CD8-positive, alpha-beta memory T cell (primary cell): ENCODE data around the gene LCORL. TPM values are rescaled to one million over a fixed set of nuclear protein-coding genes. Genes with fewer than 3 reads are reported as not detected.
"Not testable (repeated sequence)": the region's sequence is repeated elsewhere in the genome, so short reads cannot be mapped to it uniquely, and the experiment has no call there.

ENCODE experiments used
- CTCF ChIA-PET: fragments of 350-600 bp; sonication (Branson Sonifier 250); formaldehyde crosslinking; loops from one replicate; lab custom pipeline; 2021; ENCODE audit warnings: antibody characterized with exemption; lab: Charles Lee
- POLR2A ChIA-PET: fragments of 350-600 bp; sonication (Branson Sonifier 250); formaldehyde crosslinking; loops from one replicate; lab custom pipeline; 2021; ENCODE audit warnings: antibody characterized with exemption; lab: Charles Lee
- DNase-seq, 5 donors: peaks; one replicate each; pipeline versions ENCODE4 v3.0.0 to v3.0.0-alpha.2; 2020 to 2022; ENCODE audit warnings: mixed read lengths in 1 of 5
- H3K27ac ChIP-seq: one replicate; pipeline ENCODE4 v1.7.0; 2013; ENCODE audit warnings: low read depth, mild to moderate bottlenecking, low read length, moderate library complexity
- H3K27me3 ChIP-seq: 2 replicates; pipeline ENCODE4 v1.7.0; 2013; ENCODE audit warnings: low read length, mild to moderate bottlenecking; ENCODE audit not compliant: insufficient read depth, poor library complexity, severe bottlenecking
- H3K36me3 ChIP-seq: 2 replicates; pipeline ENCODE4 v1.7.0; 2013; ENCODE audit warnings: mild to moderate bottlenecking, low read length, moderate library complexity; ENCODE audit not compliant: insufficient read depth
- H3K4me1 ChIP-seq: 2 replicates; pipeline ENCODE4 v1.7.0; 2013; ENCODE audit warnings: mild to moderate bottlenecking, low read length, moderate library complexity; ENCODE audit not compliant: insufficient read depth
- H3K4me3 ChIP-seq: 2 replicates; pipeline ENCODE4 v1.7.0; 2013; ENCODE audit warnings: mild to moderate bottlenecking, low read length
- H3K9me3 ChIP-seq: 2 replicates; pipeline ENCODE4 v1.7.0; 2013; ENCODE audit warnings: mild to moderate bottlenecking, low read length
- H3K27ac Mint-ChIP-seq, 8 donors: one replicate each; pipeline ENCODE4 v1.8.0; 2020 to 2021; ENCODE audit warnings: mixed read lengths in 8 of 8, mild to moderate bottlenecking in 6 of 8, inconsistent platforms in 3 of 8, moderate library complexity in 3 of 8
- H3K27me3 Mint-ChIP-seq, 2 donors: one replicate each; pipeline ENCODE4 v1.8.0; 2020 to 2021; ENCODE audit warnings: mixed read lengths in 2 of 2, mild to moderate bottlenecking in 1 of 2, moderate library complexity in 1 of 2
- H3K36me3 Mint-ChIP-seq, 3 donors: one replicate each; pipeline ENCODE4 v1.8.0; 2020 to 2021; ENCODE audit warnings: mixed read lengths in 3 of 3, inconsistent platforms in 1 of 3, mild to moderate bottlenecking in 1 of 3
- H3K4me1 Mint-ChIP-seq, 3 donors: one replicate each; pipeline ENCODE4 v1.8.0; 2020 to 2021; ENCODE audit warnings: mixed read lengths in 3 of 3, inconsistent platforms in 1 of 3, mild to moderate bottlenecking in 1 of 3
- H3K4me3 Mint-ChIP-seq, 7 donors: one replicate each; pipeline ENCODE4 v1.8.0; 2020 to 2021; ENCODE audit warnings: mixed read lengths in 7 of 7, mild to moderate bottlenecking in 6 of 7, moderate library complexity in 4 of 7, inconsistent platforms in 2 of 7
- H3K9me3 Mint-ChIP-seq, 5 donors: one replicate each; pipeline ENCODE4 v1.8.0; 2020 to 2022; ENCODE audit warnings: mixed read lengths in 5 of 5, mild to moderate bottlenecking in 3 of 5, moderate library complexity in 2 of 5, inconsistent platforms in 1 of 5
- polyA plus RNA-seq: library from polyadenylated mRNA; unstranded; fragments of 300-500 nt; fragmentation: Illumina TruSeq; gene quantifications from one replicate; pipeline ENCODE4 v1.2.3, GENCODE V29; 2021
- total RNA-seq, 2 experiments: library from RNA; stranded (reverse); gene quantifications; one replicate each; pipeline ENCODE4 v1.2.3, GENCODE V29; 2021

Gene LCORL
- total and polyA plus RNA-seq, 3 experiments from 2014 or later = 6.9 to 9.1 (median 7.2) TPM

DNA sequence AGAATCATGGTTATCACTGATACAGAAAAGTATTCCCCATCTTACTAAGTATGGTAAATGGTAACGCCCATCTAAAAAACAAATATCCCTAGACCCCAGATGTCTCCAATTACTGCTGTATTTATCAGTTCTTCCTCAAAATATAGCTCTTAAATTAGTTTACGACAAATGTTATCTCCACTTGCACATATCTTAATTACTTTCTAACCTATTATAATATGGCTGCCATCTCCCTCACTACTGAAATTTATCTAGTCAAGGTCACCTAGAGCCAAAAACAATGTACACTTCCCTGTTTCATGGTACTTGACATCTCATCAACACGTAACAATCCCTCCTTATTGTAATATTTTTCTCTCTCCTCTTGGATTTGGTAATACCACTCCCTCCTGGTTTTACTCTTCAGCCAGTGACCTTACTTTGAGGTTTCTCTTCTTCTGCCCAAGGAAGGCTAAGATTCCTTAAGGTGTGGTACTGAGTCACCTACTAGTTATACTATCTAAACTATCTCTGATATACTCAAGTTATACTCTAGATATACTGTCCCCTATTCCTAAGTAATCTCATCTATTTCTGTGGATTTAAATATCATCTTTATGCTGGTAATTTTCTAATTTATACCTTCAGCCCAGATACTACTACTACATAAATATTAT, 8.6 kb downstream of the LCORL start:
- no peak for DNase-seq
- no peak overlapping the region for H3K4me3 ChIP-seq
- H3K9me3 Mint-ChIP-seq = no peaks in the 10 kb centered on the region
- no peak overlapping the region for H3K4me3 Mint-ChIP-seq
- no peaks in the 10 kb centered on the region for H3K9me3 ChIP-seq
- CTCF ChIA-PET = no interaction called here
- POLR2A ChIA-PET = no interaction called here
- H3K4me1 Mint-ChIP-seq = peaks cover 48 to 68% (median 49%) of the 10 kb centered on the region in 3 donors
- no peak overlapping the region for H3K27ac ChIP-seq
- no peaks in the 10 kb centered on the region for H3K36me3 ChIP-seq
- peaks cover 0 to 5% (median 0%) of the 10 kb centered on the region in 3 donors for H3K36me3 Mint-ChIP-seq
- no peak overlapping the region for H3K27ac Mint-ChIP-seq
- H3K4me1 ChIP-seq = no peaks in the 10 kb centered on the region
- peaks cover 1 to 4% of the 10 kb centered on the region in 2 donors for H3K27me3 Mint-ChIP-seq
- no peaks in the 10 kb centered on the region for H3K27me3 ChIP-seq

DNA sequence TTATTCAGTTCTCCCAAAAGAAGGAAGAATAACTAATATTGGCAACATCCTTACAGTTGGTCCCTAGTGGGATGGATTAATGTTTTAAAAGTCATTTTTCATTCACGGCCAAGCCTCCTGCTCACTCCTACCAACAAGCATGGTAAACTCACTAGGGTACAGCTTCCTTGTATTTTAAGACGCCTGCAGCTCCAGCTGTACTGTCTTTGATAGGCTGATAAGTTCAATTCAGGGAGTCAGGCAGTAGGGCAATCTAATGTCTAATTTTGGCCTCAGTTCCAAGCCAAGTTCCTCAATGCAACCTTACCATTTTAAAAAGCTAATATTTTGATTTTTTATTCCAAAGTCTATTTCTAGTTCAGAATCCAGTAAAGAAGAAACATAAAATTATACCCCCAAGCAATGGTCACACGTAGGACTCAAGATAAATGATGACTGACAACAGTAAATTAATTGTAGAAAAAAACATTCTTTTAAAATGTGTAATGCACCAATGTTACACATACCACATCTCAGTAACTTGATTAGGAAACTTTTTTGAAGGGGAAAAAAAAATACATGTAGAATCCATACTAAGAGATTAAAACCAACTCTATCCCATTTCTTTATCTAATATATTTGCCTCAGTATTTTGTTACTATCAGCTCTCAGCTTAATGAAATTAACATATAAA, 9.3 kb downstream of the LCORL start:
- H3K27me3 Mint-ChIP-seq = peaks cover 1 to 2% of the 10 kb centered on the region in 2 donors
- peaks cover 47 to 67% (median 49%) of the 10 kb centered on the region in 3 donors for H3K4me1 Mint-ChIP-seq
- H3K27me3 ChIP-seq = no peaks in the 10 kb centered on the region
- H3K9me3 Mint-ChIP-seq = no peaks in the 10 kb centered on the region
- H3K4me3 Mint-ChIP-seq = no peak overlapping the region
- H3K4me1 ChIP-seq = no peaks in the 10 kb centered on the region
- DNase-seq = no peak
- H3K36me3 ChIP-seq = no peaks in the 10 kb centered on the region
- ChIA-PET CTCF (no interaction called here), POLR2A (no interaction called here)
- no peak overlapping the region for H3K27ac ChIP-seq
- H3K4me3 ChIP-seq = no peak overlapping the region
- H3K9me3 ChIP-seq = no peaks in the 10 kb centered on the region
- peaks cover 0 to 5% (median 2%) of the 10 kb centered on the region in 3 donors for H3K36me3 Mint-ChIP-seq
- H3K27ac Mint-ChIP-seq = peak overlapping the region in 1 of 8 donors; percentile 11

DNA sequence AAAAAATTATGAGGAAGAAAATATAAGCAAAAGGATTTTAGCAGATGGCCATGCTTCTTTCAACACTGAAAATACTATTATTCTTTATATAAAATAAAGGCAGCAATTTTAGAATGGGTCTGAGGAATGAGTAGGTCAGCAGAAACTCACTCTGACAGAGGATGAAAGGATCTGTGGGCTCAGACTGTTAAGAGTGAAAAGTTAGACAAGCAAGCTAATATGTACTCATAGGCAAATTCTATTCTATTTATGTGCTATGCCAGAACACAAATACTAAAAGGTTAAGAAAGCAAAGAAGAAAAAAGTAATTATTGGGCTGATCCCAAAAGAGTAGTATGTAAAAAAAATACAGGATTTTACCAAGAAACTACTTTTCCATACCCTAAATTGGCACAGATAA, 13.9 kb downstream of the LCORL start:
- Histone ChIP-seq H3K4me3 (no peak overlapping the region), H3K4me1 (no peaks in the 10 kb centered on the region), H3K9me3 (no peaks in the 10 kb centered on the region), H3K27ac (no peak overlapping the region), H3K36me3 (no peaks in the 10 kb centered on the region), H3K27me3 (no peaks in the 10 kb centered on the region)
- H3K4me1 Mint-ChIP-seq = peaks cover 45 to 67% (median 47%) of the 10 kb centered on the region in 3 donors
- no peaks in the 10 kb centered on the region for H3K27me3 Mint-ChIP-seq
- CTCF ChIA-PET = no interaction called here
- H3K36me3 Mint-ChIP-seq = peaks cover 8 to 25% (median 9%) of the 10 kb centered on the region in 3 donors
- H3K27ac Mint-ChIP-seq = no peak overlapping the region
- H3K4me3 Mint-ChIP-seq = no peak overlapping the region
- H3K9me3 Mint-ChIP-seq = peaks cover 0 to 5% (median 3%) of the 10 kb centered on the region in 5 donors
- POLR2A ChIA-PET = no interaction called here
- no peak for DNase-seq

DNA sequence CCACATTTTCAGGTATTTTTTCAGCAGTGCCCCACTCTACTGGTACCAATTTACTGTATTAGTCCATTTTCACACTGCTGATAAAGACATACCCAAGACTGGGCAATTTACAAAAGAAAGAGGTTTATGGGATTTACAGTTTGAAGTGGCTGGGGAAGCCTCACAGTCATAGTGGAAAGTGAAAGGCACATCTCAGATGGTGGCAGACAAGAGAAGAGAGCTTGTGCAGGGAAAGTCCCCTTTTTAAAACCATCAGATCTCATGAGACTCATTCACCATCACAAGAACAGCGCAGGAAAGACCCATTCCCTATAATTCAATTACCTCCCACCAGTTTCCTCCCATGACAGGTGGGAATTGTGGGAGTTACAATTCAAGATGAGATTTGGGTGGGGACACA, 15.1 kb downstream of the LCORL start:
- H3K27me3 ChIP-seq, H3K27me3 Mint-ChIP-seq, H3K9me3 ChIP-seq, H3K9me3 Mint-ChIP-seq, CTCF ChIA-PET, H3K4me3 Mint-ChIP-seq, POLR2A ChIA-PET, H3K27ac ChIP-seq, H3K36me3 ChIP-seq, H3K4me1 ChIP-seq, DNase-seq, H3K27ac Mint-ChIP-seq, H3K4me3 ChIP-seq: not testable (repeated sequence)
- Mint-ChIP-seq H3K36me3 (peaks cover 8 to 25% (median 9%) of the 10 kb centered on the region in 3 donors), H3K4me1 (peaks cover 36 to 64% (median 42%) of the 10 kb centered on the region in 3 donors)

DNA sequence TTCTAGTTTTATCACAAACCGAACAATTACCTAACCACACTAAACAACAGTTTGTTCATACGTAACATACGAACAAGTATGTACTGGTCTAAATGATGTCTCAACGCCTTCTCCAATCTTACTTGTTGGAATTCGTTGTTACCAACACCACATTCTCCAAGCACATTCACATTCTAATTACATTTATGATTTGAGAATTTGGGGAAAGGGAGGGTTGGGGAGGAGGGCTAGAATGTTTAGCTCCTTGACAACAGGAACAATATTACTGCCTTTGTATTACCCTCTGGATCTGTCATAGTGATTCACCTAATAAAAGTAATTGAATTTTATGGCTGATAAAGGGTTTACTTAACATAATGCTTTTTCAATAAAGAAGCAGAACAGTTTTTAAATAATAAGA, 24.4 kb downstream of the LCORL start:
- H3K4me3 Mint-ChIP-seq = no peak overlapping the region
- no peaks in the 10 kb centered on the region for H3K9me3 ChIP-seq
- CTCF ChIA-PET = no interaction called here
- H3K27me3 ChIP-seq = no peaks in the 10 kb centered on the region
- no peaks in the 10 kb centered on the region for H3K4me1 ChIP-seq
- peaks cover 25 to 50% (median 33%) of the 10 kb centered on the region in 3 donors for H3K4me1 Mint-ChIP-seq
- no peaks in the 10 kb centered on the region for H3K9me3 Mint-ChIP-seq
- no peaks in the 10 kb centered on the region for H3K36me3 ChIP-seq
- peak overlapping the region in 1 of 8 donors; percentile 10 for H3K27ac Mint-ChIP-seq
- no peak for DNase-seq
- POLR2A ChIA-PET = no interaction called here
- no peaks in the 10 kb centered on the region for H3K27me3 Mint-ChIP-seq
- H3K27ac ChIP-seq = no peak overlapping the region
- peaks cover 0 to 7% (median 6%) of the 10 kb centered on the region in 3 donors for H3K36me3 Mint-ChIP-seq
- no peak overlapping the region for H3K4me3 ChIP-seq

DNA sequence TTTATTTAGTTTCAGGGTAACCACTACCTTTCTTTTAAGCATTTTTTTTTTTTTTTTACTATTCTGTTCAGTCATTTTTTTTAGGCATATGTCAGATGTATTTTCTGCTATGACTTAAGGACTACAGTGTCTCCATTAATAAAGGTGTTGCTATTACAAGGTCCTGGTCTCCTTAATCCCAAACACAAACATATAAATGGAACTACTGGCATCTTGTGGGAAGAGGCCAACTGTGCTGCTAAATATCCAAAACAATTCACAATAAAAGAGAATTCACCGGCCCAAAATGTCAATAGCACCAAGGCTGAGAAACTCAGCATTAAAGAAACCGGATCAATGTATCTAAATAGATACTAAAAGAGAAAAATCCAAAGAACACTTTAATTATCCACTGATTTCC, 26.4 kb downstream of the LCORL start:
- Mint-ChIP-seq H3K27ac (no peak overlapping the region), H3K36me3 (peaks cover 0 to 19% (median 6%) of the 10 kb centered on the region in 3 donors), H3K4me3 (no peak overlapping the region), H3K4me1 (peaks cover 19 to 37% (median 25%) of the 10 kb centered on the region in 3 donors), H3K27me3 (no peaks in the 10 kb centered on the region), H3K9me3 (no peaks in the 10 kb centered on the region)
- H3K4me1 ChIP-seq = no peaks in the 10 kb centered on the region
- ChIA-PET CTCF (no interaction called here), POLR2A (interaction anchor here (0.7 kb wide), 1 partner anchor 15 kb away, joined by 3 read pairs; no protein-coding TSS in a partner anchor)
- DNase-seq = no peak
- H3K4me3 ChIP-seq = no peak overlapping the region
- H3K27me3 ChIP-seq = no peaks in the 10 kb centered on the region
- H3K9me3 ChIP-seq = no peaks in the 10 kb centered on the region
- no peak overlapping the region for H3K27ac ChIP-seq
- H3K36me3 ChIP-seq = no peaks in the 10 kb centered on the region

DNA sequence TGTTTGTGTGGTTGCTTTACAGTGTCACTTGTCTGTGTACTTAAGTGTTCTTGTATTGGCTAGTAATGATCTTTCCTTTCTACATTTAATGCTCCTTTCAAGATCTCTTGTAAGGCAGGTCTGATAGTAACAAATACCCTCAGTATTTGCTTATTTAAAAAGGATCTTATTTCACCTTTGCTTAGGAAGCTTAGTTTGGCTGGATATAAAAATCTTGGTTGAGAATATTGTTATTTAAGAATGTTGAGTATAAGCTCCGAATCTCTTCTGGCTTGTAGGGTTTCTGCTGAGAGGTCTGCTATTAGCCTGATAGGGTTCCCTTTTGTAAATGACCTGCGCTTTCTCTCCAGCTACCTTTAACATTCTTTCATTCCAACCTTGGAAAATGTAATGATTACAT, 35.7 kb downstream of the LCORL start:
- no peaks in the 10 kb centered on the region for H3K36me3 ChIP-seq
- H3K4me1 ChIP-seq = no peaks in the 10 kb centered on the region
- no peak overlapping the region for H3K4me3 ChIP-seq
- peaks cover 0 to 3% (median 0%) of the 10 kb centered on the region in 3 donors for H3K4me1 Mint-ChIP-seq
- no peak overlapping the region for H3K4me3 Mint-ChIP-seq
- no peak overlapping the region for H3K27ac ChIP-seq
- peak overlapping the region in 1 of 8 donors; percentile 9 for H3K27ac Mint-ChIP-seq
- DNase-seq = no peak
- peaks cover 12% of the 10 kb centered on the region for H3K9me3 ChIP-seq
- ChIA-PET CTCF (no interaction called here), POLR2A (no interaction called here)
- H3K27me3 ChIP-seq = no peaks in the 10 kb centered on the region
- H3K36me3 Mint-ChIP-seq = peaks cover 4 to 57% (median 12%) of the 10 kb centered on the region in 3 donors
- H3K9me3 Mint-ChIP-seq = peaks cover 26 to 62% (median 33%) of the 10 kb centered on the region in 5 donors
- H3K27me3 Mint-ChIP-seq = no peaks in the 10 kb centered on the region

DNA sequence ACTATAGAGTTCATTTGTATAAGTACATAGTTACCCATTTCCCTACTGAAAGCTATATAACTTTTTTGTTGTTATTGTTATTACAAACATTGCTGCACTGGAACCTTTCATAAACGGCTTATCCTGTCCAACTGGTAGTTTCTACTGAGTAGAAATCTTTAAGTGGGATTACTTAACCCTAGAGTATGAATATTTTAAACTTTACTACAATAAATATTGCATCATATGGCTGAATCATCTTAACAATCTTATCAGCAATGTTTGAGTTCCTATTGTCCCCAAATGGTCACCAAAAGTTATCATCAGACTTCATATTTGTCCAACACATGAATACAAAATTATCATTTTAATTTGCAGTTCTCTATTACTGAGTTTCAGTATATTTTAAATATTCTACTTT, 40.5 kb downstream of the LCORL start:
- H3K27me3 Mint-ChIP-seq = no peaks in the 10 kb centered on the region
- peaks cover 3 to 7% (median 3%) of the 10 kb centered on the region in 3 donors for H3K4me1 Mint-ChIP-seq

More for the DNA sequence above, 40.5 kb downstream of the LCORL start:
- H3K27me3 ChIP-seq = no peaks in the 10 kb centered on the region
- no peaks in the 10 kb centered on the region for H3K4me1 ChIP-seq
- CTCF ChIA-PET = no interaction called here
- Mint-ChIP-seq H3K4me3 (no peak overlapping the region), H3K27ac (no peak overlapping the region), H3K36me3 (peaks cover 4 to 52% (median 6%) of the 10 kb centered on the region in 3 donors), H3K9me3 (peaks cover 21 to 42% (median 32%) of the 10 kb centered on the region in 5 donors)
- H3K4me3 ChIP-seq = no peak overlapping the region
- DNase-seq = no peak
- H3K36me3 ChIP-seq = no peaks in the 10 kb centered on the region
- peaks cover 8% of the 10 kb centered on the region for H3K9me3 ChIP-seq
- no peak overlapping the region for H3K27ac ChIP-seq
- POLR2A ChIA-PET = no interaction called here
